Femur (tissue), 1 donor: ENCODE measurements around the gene S100Z.
A peak's percentile ranks its signal among the peaks of the same experiment; 100 is the strongest.
"Not testable (repeated sequence)": the region's sequence is repeated elsewhere in the genome, so short reads cannot be mapped to it uniquely, and the experiment has no call there.

Source experiments
- DNase-seq: peaks from one replicate; pipeline ENCODE4 v3.0.0-alpha.2; 2017

S100Z gene

DNA sequence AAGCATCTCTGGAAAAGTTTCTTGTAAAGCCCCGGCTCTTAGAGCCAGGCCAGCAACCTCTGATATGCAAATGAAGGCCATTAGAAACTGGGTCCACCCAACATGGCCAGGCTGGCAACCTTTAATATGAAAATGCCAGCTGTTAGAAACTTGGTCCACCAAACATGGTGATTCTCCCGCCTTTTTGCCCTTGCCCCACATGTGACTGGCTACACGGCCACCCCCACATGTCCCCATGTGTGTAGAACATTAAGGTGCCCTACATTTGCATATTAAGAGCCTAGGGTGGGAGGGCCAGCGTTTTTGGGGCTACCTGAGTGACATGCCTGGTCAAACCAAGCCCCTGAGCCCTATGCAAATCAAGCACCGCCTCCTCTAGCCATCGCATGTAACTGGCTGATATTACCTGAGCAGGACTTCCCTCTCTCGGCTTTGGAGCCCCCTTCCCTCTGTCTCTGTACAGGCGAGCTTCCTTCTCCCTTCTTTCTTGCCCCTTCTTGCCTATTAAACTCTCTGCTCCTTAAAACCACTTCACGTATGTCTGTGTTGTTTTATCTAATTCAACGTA, 39.0 kb downstream of the S100Z start:
- no peak for DNase-seq

DNA sequence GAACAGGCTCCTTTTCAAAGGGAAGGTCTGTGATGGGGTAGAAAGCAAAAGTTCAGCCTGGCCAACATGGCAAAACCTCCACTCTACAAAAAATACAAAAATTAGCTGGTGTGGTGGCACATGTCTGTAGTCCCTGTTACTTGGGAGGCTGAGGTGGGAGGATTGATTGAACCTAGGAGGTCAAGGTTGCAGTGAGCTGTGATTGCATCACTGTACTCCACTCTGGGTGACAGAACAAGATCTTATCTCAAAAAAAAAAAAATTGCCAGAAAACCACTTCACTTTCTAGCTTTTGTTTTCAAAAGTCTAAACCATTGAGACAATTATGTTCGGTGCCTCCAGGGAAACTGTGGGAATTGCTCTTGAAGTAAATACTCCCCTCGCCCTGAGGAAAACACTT, 43.5 kb downstream of the S100Z start:
- no peak for DNase-seq

- no peak for DNase-seq
These were observed 46.4 kb downstream of the S100Z start for GRCh38 chr5:76896196-76896595.

DNA sequence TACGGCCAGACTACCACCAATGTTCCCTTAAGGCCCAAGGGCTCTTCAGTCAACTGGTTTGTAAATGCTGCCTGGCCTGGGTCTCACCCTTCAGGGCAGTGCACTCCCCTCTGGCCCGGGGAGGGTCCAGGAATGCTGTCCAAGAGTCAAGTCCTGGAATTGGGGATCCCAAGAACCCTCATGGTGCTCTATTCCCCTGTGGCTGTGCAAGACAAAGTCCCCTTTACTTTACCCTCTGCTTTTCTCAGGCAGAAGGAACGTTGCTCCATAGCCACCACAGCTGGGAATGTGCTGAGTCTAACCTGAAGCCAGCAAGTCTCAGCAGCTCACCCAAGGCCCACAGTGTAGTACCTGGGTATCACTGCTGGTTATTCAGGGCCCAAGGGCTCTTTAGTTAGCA, 51.7 kb downstream of the S100Z start:
- DNase-seq, result no peak

DNA sequence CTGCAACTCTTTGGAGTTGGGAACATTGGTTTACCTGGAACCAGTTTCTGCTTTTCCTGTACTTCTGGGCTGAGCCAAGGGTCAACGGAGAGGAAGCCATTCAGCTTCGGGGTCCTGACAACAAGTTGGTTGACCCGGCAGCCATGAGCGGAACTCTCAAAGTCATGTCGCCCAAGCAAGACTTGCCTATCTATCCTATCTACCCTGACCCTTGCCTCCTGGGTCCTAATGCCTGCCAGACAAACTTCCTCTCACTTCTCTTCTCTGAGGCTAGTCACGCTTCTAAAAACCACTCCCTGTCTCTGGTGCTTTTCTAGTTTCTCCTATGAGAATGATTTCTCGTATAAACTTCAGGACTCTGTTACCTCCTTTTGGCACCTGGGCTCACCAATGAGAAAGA, 58.4 kb downstream of the S100Z start:
- DNase-seq, result no peak

- DNase-seq, result not testable (repeated sequence)
These were observed 60.6 kb downstream of the S100Z start for GRCh38 chr5:76910344-76910933.

DNA sequence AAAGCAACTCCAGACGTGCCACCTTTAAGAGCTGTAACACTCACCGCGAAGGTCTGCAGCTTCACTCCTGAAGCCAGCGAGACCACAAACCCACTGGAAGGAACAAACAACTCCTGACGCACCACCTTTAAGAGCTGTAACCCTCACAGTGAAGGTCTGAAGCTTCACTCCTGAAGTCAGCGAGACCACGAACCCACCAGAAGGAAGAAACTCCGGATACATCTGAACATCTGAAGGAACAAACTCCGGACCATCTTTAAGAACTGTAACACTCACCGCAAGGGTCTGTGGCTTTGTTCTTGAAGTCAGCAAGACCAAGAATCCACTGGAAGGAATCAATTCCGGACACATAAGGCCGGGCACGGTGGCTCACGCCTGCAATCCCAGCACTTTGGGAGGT, 64.9 kb downstream of the S100Z start:
- DNase-seq, result not testable (repeated sequence)

DNA sequence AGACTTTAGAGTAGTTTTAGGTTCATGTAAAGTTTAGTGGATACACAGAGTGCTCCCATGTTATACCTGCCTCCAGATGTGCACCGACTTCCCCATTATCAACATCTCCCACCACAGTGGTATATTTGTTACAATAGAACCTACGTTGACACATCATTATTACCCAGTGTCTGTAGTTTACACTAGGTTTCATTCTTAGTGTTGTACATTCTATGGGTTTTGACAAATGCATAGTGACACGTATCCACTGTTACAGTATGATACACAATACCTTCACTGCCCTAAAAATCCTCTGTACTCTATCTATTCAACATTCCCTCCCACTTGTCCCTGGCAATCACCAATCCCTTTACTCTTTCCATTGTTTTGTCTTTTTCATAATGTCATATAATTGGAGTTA, 68.7 kb downstream of the S100Z start:
- no peak for DNase-seq

DNA sequence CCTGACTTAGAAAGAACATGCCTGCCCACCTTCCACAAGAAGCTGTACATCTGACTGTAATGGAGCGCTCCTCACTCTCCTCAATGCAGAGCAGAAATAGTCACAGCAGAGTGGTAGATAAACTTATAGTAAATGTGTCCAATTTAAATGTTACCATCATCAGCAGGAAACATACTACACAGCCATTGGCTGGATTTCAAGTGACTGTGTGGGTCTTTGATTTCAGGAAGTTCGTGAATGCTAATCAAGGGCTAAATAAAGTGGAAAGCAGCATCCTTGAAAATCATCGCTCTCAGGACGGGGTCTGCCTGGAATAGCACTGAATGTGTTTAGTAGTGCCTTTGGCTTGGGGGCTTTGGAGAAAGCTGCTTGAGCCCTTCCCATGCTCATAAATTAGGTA, 70.7 kb downstream of the S100Z start:
- no peak for DNase-seq

- no peak for DNase-seq
These were observed 76.7 kb downstream of the S100Z start for GRCh38 chr5:76926329-76927105.

GRCh38 chr5:76927961-76928360, 78.1 kb downstream of the S100Z start:
- DNase-seq, result no peak

- DNase-seq, result no peak
These were observed 80.3 kb downstream of the S100Z start for GRCh38 chr5:76930083-76930482.

DNA sequence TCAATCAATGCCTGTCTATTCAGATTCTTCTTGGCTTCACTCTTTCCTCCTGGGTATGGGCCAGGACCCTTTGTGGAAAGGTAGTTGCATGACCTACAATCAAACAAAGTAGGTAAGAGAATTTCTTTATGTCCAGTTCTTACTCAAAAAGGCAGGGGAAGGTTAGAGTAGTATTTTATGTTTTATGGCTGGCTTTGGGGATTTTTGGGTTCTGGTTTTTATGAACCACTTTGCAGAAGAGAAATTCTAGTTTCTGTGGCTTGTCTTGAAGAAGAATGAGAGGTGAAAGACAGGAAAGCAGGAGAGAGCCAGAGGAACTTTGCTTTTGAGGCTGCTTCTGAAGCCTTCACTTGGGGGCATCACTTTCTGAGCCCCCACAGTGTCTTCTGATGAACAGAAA, 88.4 kb downstream of the S100Z start:
- DNase-seq, result no peak

DNA sequence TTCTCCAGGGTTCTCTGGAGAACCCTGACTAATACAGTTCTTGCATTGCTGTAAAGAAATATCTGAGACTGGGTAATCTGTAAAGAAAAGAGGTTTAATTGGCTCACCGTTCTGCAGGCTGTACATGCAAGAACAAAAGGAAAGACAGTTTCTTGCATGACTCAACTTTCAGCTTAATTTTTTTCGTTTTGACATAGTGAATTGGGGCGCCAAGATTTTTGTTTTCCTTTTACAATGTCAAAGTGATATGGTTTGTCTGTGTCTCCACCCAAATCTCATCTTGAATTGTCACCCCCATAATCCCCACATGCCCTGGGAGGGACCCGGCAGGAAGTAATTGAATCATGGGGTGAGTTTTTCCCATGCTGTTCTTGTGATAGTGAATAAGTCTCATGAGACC, 91.2 kb downstream of the S100Z start:
- DNase-seq, result no peak

GRCh38 chr5:76941442-76941841, 91.6 kb downstream of the S100Z start:
- DNase-seq, result no peak

- DNase-seq, result no peak
These were observed 92.8 kb downstream of the S100Z start for GRCh38 chr5:76942581-76942980.

DNA sequence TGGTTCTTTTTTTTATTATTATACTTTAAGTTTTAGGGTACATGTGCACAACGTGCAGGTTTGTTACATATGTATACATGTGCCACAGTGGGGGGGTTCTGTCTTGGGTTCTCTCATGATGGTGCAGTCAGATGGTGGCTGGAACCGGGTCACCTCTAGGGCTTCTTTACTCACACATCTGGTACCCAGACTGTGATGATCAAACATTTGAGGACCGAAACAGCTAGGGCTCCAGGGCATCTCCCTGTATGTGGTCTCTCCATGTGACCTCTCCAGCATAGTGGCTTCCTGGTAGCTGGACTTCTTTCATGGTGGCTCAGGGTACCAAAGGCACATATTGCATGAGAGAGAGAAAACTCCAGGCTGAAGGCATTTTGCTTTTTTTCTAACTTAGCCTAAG, 93.2 kb downstream of the S100Z start:
- no peak for DNase-seq

- DNase-seq, result no peak
These were observed 94.8 kb downstream of the S100Z start for GRCh38 chr5:76944638-76945037.

GRCh38 chr5:76945238-76945637, 95.4 kb downstream of the S100Z start:
- DNase-seq, result not testable (repeated sequence)

GRCh38 chr5:76946090-76946489, 96.3 kb downstream of the S100Z start:
- DNase-seq, result no peak

DNA sequence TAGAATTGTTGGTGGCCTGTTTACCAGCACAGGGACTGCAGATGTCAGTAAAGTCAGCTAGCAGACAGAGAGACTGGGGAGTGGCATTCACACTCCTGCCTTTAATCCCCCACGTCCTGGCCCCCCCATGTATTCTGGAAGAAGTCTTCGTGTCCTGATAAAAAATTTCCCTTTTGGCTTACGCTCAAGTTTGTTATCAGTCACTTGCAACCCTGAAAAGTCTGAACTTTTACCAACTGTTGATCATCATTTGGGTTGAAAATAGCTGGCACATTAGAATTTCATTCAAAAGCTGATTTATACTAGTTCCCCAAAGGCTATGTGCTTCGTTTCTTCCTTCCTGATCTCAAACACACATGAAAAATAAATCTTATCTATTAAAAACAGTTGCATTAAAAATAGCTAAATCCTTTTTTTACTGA, 97.3 kb downstream of the S100Z start:
- DNase-seq, result peak; percentile 19

GRCh38 chr5:76952795-76953536, 103.2 kb downstream of the S100Z start, which contains the start of gene CRHBP:
Gene CRHBP, plus strand, starts transcription at chr5:76953045. Its CDS starts 90 bp downstream, at chr5:76953135.
- no peak for DNase-seq

- no peak for DNase-seq
These were observed 104.0 kb downstream of the S100Z start for GRCh38 chr5:76953551-76954382.
